ENCODE measurements around the gene MCF2L2.

DNA sequence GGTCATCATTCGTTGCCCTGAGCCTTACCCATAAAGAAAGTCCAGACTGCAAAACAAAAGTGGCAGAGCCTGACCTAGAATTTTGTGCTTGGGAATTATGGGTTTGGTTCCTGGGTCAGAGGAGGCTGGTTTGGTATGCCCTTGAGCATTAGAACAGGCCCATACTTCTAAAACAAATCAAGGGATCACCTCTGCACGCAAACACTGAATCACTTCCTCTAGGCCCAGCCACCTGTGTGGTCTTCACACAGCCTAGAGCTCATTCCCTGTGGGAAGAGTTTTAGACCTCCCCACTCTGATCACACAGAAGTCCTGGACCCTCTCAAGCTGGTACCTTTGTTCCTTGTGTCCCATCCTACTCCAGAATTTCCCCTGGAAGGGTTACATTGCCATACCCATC lies 116.0 kb downstream of the MCF2L2 start:
- TF ChIP-seq, protein P1, sequence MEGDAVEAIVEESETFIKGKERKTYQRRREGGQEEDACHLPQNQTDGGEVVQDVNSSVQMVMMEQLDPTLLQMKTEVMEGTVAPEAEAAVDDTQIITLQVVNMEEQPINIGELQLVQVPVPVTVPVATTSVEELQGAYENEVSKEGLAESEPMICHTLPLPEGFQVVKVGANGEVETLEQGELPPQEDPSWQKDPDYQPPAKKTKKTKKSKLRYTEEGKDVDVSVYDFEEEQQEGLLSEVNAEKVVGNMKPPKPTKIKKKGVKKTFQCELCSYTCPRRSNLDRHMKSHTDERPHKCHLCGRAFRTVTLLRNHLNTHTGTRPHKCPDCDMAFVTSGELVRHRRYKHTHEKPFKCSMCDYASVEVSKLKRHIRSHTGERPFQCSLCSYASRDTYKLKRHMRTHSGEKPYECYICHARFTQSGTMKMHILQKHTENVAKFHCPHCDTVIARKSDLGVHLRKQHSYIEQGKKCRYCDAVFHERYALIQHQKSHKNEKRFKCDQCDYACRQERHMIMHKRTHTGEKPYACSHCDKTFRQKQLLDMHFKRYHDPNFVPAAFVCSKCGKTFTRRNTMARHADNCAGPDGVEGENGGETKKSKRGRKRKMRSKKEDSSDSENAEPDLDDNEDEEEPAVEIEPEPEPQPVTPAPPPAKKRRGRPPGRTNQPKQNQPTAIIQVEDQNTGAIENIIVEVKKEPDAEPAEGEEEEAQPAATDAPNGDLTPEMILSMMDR (IDR thresholded peaks at IDR 0.05): no peak
- TF ChIP-seq POLR2A (IDR thresholded peaks at IDR 0.05): no peak

All from thyroid gland (tissue), 4 donors.